ENCODE measurements around the gene PRKCB.
A peak's percentile ranks its signal among the peaks of the same experiment; 100 is the strongest.
"Not testable (repeated sequence)": the region's sequence is repeated elsewhere in the genome, so short reads cannot be mapped to it uniquely, and the experiment has no call there.

Gene PRKCB

GRCh38 chr16:24195221-24195620, 359.4 kb downstream of the PRKCB start:
- no peak for DNase-seq

GRCh38 chr16:24198807-24199533, 363.2 kb downstream of the PRKCB start:
- DNase-seq, result no peak

- no peak for DNase-seq
These were observed 367.9 kb downstream of the PRKCB start for GRCh38 chr16:24203675-24204074.

- DNase-seq, result no peak
These were observed 368.4 kb downstream of the PRKCB start for GRCh38 chr16:24204150-24204665.

- no peak for DNase-seq
These were observed 371.1 kb downstream of the PRKCB start for GRCh38 chr16:24206926-24207325.

GRCh38 chr16:24208710-24209109, 372.9 kb downstream of the PRKCB start:
- no peak for DNase-seq

GRCh38 chr16:24214992-24215391, 379.2 kb downstream of the PRKCB start:
- no peak for DNase-seq

- DNase-seq, result no peak
These were observed 381.2 kb downstream of the PRKCB start for GRCh38 chr16:24216961-24217360.

- DNase-seq, result no peak
These were observed 381.7 kb downstream of the PRKCB start for GRCh38 chr16:24217461-24217860.

- no peak for DNase-seq
These were observed 382.5 kb downstream of the PRKCB start for GRCh38 chr16:24218299-24218698.

- no peak for DNase-seq
These were observed 385.4 kb downstream of the PRKCB start for GRCh38 chr16:24221219-24221618.

- no peak for DNase-seq
These were observed 392.7 kb downstream of the PRKCB start for GRCh38 chr16:24228514-24228913.

GRCh38 chr16:24232936-24233335, 397.2 kb downstream of the PRKCB start:
- no peak for DNase-seq

- no peak for DNase-seq
These were observed 399.0 kb downstream of the PRKCB start for GRCh38 chr16:24234737-24235136.

GRCh38 chr16:24235806-24236205, 400.0 kb downstream of the PRKCB start:
- DNase-seq, result no peak

- not testable (repeated sequence) for DNase-seq
These were observed 403.1 kb downstream of the PRKCB start for GRCh38 chr16:24238846-24239245.

GRCh38 chr16:24246911-24247607, 411.3 kb downstream of the PRKCB start:
- no peak for DNase-seq

- DNase-seq, result peak; percentile 4 to 21
These were observed 417.4 kb downstream of the PRKCB start for GRCh38 chr16:24253192-24253591.

- peak; percentile 7 to 38 for DNase-seq
These were observed 419.9 kb downstream of the PRKCB start, which contains the start of gene CACNG3 for GRCh38 chr16:24255456-24256371. Gene CACNG3 (plus strand): TSS chr16:24256335. CDS start chr16:24256755, 420 bp downstream.

GRCh38 chr16:24257958-24258357, 422.2 kb downstream of the PRKCB start:
- no peak for DNase-seq

GRCh38 chr16:24258791-24259190, 423.0 kb downstream of the PRKCB start:
- DNase-seq, result no peak

- no peak for DNase-seq
These were observed 427.0 kb downstream of the PRKCB start for GRCh38 chr16:24262816-24263215.
